GM19099 (cell line): ENCODE results near the gene ADAP1.

Source experiments
- POLR2A ChIP-seq: IDR thresholded peaks from 3 replicates; pipeline ENCODE4 v1.6.1; 2011; ENCODE audit warnings: low read depth; ENCODE audit not compliant: insufficient read length; ENCODE audit errors: extremely low read depth

The ADAP1 gene

GRCh38 chr7:990933-991728, 36.7 kb upstream of the ADAP1 start:
- no peak for TF ChIP-seq POLR2A

GRCh38 chr7:990352-990932, 36.0 kb upstream of the ADAP1 start:
- TF ChIP-seq POLR2A = no peak

- TF ChIP-seq POLR2A = no peak
These were observed 34.6 kb upstream of the ADAP1 start for GRCh38 chr7:988963-989529.

- TF ChIP-seq POLR2A = no peak
These were observed 34.0 kb upstream of the ADAP1 start for GRCh38 chr7:988426-988911.

- no peak for TF ChIP-seq POLR2A
These were observed 33.4 kb upstream of the ADAP1 start for GRCh38 chr7:987909-988308.

GRCh38 chr7:986766-987751, 32.6 kb upstream of the ADAP1 start:
- no peak for TF ChIP-seq POLR2A

- TF ChIP-seq POLR2A = no peak
These were observed 31.6 kb upstream of the ADAP1 start for GRCh38 chr7:985915-986741.

GRCh38 chr7:985127-985416, 30.6 kb upstream of the ADAP1 start:
- no peak for TF ChIP-seq POLR2A

- no peak for TF ChIP-seq POLR2A
These were observed 30.1 kb upstream of the ADAP1 start for GRCh38 chr7:984361-985126.

- TF ChIP-seq POLR2A = no peak
These were observed 29.2 kb upstream of the ADAP1 start for GRCh38 chr7:983616-984071.

GRCh38 chr7:983004-983615, 28.6 kb upstream of the ADAP1 start, which contains the start of gene CYP2W1:
CYP2W1 (plus strand) TSS chr7:983181; CDS start chr7:983212, 31 bp downstream.
- TF ChIP-seq POLR2A = no peak

- TF ChIP-seq POLR2A = no peak
These were observed 28.1 kb upstream of the ADAP1 start for GRCh38 chr7:982511-983003.
